Ascending aorta (tissue), 2 donors: ENCODE measurements around the gene PHAX. TPM values are rescaled to one million over a fixed set of nuclear protein-coding genes. Genes with fewer than 3 reads are reported as not detected.
A peak's percentile ranks its signal among the peaks of the same experiment; 100 is the strongest.

Source experiments
- DNase-seq, 2 donors: peaks; one replicate each; pipeline ENCODE4 v3.0.0-alpha.2; 2019; ENCODE audit warnings: low spot score in 2 of 2
- H3K27ac ChIP-seq, 2 donors: fragments of 200-600 bp; sonication (generic); one replicate each; pipeline ENCODE4 v1.5.1; 2016 to 2017; ENCODE audit warnings: mild to moderate bottlenecking in 1 of 2
- H3K27me3 ChIP-seq: fragments of 200-600 bp; sonication (generic); one replicate; pipeline ENCODE4 v1.5.1; 2017
- H3K36me3 ChIP-seq, 2 donors: fragments of 200-600 bp; sonication (generic); one replicate each; pipeline ENCODE4 v1.5.1; 2016
- H3K4me1 ChIP-seq, 2 donors: fragments of 200-600 bp; sonication (generic); one replicate each; pipeline ENCODE4 v1.5.1; 2016 to 2017; ENCODE audit warnings: mild to moderate bottlenecking in 1 of 2
- H3K4me3 ChIP-seq, 2 donors: fragments of 200-600 bp; sonication (generic); one replicate each; pipeline ENCODE4 v1.5.1; 2016 to 2017; ENCODE audit warnings: mild to moderate bottlenecking in 1 of 2
- H3K9me3 ChIP-seq, 2 donors: fragments of 200-600 bp; sonication (generic); one replicate each; pipeline ENCODE4 v1.5.1; 2016
- intact Hi-C: fragments of 100-400 bp; cut with DNase I; formaldehyde crosslinking; loops from one replicate; pipeline ENCODE4 v1.15.1; 2023
- total RNA-seq: library from RNA; depleted of rRNA; stranded (reverse); fragments of >200 nt; gene quantifications from one replicate; pipeline ENCODE4 v1.1.0, GENCODE V29; 2016
- TF ChIP-seq, protein P1 (sequence below), 3 experiments: fragments of 200-600 bp in 2 of 3; fragments of 450-650 bp in 1 of 3; sonication (generic) in 2 of 3; IDR thresholded peaks; one replicate each; pipeline ENCODE4 v1.5.1; 2016 to 2019; ENCODE audit warnings: antibody characterized with exemption in 3 of 3, mild to moderate bottlenecking in 1 of 3, moderate library complexity in 1 of 3

PHAX gene
- total RNA-seq, 1 donor from 2014 or later = 19.3 TPM

DNA sequence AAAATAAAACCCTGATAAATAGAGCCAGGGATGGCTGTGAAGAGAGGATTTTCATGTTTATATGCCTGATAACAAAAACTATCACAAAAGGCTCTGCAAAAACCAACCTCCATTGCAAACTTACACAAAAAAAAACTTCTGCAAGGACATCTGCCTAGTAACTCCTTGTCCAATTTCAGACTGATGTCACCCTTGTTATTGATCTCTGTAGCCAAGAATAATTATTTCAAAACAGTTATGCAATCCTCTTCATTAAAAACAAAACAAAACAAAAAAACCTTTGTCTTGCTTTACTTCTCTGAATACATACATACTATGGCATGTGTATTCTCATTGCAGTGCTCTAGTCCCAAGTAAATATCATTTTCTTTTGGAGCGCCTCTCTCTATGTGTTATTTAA, 49.7 kb downstream of the PHAX start:
- no peaks in the 10 kb centered on the region for H3K36me3 ChIP-seq
- H3K4me1 ChIP-seq = no peaks in the 10 kb centered on the region
- no peak overlapping the region for H3K27ac ChIP-seq
- H3K27me3 ChIP-seq = no peaks in the 10 kb centered on the region
- H3K9me3 ChIP-seq = peaks cover 0 to 5% of the 10 kb centered on the region in 2 donors
- intact Hi-C loops = loop anchor here (10.0 kb wide), 1 partner anchor 844 kb away; no protein-coding TSS in a partner anchor
- H3K4me3 ChIP-seq = no peak overlapping the region
- DNase-seq = no peak
- TF ChIP-seq, protein P1, sequence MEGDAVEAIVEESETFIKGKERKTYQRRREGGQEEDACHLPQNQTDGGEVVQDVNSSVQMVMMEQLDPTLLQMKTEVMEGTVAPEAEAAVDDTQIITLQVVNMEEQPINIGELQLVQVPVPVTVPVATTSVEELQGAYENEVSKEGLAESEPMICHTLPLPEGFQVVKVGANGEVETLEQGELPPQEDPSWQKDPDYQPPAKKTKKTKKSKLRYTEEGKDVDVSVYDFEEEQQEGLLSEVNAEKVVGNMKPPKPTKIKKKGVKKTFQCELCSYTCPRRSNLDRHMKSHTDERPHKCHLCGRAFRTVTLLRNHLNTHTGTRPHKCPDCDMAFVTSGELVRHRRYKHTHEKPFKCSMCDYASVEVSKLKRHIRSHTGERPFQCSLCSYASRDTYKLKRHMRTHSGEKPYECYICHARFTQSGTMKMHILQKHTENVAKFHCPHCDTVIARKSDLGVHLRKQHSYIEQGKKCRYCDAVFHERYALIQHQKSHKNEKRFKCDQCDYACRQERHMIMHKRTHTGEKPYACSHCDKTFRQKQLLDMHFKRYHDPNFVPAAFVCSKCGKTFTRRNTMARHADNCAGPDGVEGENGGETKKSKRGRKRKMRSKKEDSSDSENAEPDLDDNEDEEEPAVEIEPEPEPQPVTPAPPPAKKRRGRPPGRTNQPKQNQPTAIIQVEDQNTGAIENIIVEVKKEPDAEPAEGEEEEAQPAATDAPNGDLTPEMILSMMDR (IDR thresholded peaks at IDR 0.05) = no peak

DNA sequence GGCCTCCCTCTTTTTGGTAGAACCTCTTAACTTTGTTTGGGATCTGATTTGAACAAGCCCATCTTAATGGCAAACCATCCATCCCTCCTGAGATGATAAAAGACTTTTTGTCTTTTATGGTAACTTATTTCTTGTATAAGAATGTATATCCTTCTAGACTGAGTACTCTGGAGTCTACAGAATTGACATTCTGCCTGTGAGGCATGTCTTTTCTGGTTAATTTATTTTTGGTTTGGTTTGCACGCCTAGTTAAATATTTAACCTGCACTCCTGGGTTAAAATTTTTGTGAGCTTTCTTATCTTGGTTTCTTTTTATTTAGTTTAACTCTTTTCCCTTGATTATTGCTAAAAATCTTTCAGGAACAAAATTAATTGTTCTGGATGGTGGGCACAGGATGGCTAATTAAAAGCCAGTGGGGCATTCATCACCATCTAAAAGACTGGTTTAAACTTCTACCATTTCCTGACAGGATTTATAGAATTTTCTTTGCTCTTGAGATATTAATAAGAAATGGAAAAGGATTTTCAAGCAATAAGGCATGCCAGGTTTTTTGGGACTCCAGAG, 50.3 kb downstream of the PHAX start:
- TF ChIP-seq, protein P1 (IDR thresholded peaks at IDR 0.05) = no peak
- H3K27me3 ChIP-seq = no peaks in the 10 kb centered on the region
- no peaks in the 10 kb centered on the region for H3K36me3 ChIP-seq
- intact Hi-C loops = loop anchor here (10.0 kb wide), 1 partner anchor 844 kb away; no protein-coding TSS in a partner anchor
- DNase-seq = no peak
- H3K4me1 ChIP-seq = no peaks in the 10 kb centered on the region
- H3K9me3 ChIP-seq = no peaks in the 10 kb centered on the region
- H3K4me3 ChIP-seq = no peak overlapping the region
- H3K27ac ChIP-seq = no peak overlapping the region

DNA sequence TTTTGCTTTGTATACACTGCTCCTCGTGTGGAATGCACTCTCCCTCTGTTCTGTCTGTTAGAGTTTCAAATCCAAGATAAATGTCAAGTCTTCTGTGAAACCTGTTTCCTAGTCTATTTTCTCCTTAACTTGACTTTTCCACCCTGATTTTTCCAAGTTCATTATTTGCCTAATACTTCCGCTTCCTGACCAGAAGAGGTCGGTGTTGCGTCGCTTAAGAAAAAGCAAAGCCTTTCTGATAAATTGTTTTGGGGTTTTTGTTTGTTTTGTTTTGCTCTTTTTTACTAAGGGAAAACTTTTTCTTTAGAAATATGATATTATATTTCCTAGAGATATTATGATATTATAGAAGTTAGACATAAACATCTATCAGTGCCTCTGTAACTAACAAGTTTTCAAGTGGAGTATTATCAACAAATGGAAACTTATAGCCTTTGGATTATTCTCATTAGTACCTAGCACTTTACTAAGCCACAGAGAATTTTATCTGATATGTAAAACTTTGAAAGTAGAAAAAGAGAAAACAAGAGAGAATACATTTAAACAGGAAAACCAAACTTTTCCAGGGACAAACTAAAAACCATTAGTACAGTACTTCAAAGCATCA, 55.8 kb downstream of the PHAX start:
- TF ChIP-seq, protein P1 (IDR thresholded peaks at IDR 0.05) = peak; percentile 45 to 70 (median 64)
- intact Hi-C loops = loop anchor here (10.0 kb wide), 1 partner anchor 838 kb away; no protein-coding TSS in a partner anchor
- Histone ChIP-seq H3K9me3 (no peaks in the 10 kb centered on the region), H3K27me3 (no peaks in the 10 kb centered on the region), H3K4me1 (no peaks in the 10 kb centered on the region), H3K27ac (no peak overlapping the region), H3K36me3 (no peaks in the 10 kb centered on the region), H3K4me3 (no peak overlapping the region)
- DNase-seq = no peak

DNA sequence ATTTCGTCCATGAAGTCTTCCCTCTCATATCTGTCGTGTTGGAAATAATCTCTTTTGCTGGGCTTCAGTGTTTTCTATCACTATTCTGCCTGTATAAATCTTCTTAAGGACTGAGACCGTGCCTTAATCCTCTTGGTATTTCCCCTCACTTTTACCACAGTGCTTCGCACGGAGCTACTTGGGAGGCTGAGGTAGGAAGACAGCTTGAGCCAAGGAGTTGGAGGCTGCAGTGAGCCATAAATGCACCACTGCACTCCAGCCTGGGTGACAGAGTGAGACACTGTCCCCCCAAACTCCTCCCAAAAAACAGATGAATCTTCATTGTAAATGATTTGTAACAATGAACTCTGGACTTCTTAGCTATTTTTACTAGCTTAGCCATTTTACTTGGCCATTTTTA, 57.8 kb downstream of the PHAX start:
- Histone ChIP-seq H3K4me1 (no peaks in the 10 kb centered on the region), H3K36me3 (no peaks in the 10 kb centered on the region), H3K4me3 (no peak overlapping the region), H3K9me3 (no peaks in the 10 kb centered on the region), H3K27ac (no peak overlapping the region), H3K27me3 (no peaks in the 10 kb centered on the region)
- intact Hi-C loops = loop anchor here (10.0 kb wide), 1 partner anchor 836 kb away; no protein-coding TSS in a partner anchor
- TF ChIP-seq, protein P1 (IDR thresholded peaks at IDR 0.05) = no peak
- no peak for DNase-seq

DNA sequence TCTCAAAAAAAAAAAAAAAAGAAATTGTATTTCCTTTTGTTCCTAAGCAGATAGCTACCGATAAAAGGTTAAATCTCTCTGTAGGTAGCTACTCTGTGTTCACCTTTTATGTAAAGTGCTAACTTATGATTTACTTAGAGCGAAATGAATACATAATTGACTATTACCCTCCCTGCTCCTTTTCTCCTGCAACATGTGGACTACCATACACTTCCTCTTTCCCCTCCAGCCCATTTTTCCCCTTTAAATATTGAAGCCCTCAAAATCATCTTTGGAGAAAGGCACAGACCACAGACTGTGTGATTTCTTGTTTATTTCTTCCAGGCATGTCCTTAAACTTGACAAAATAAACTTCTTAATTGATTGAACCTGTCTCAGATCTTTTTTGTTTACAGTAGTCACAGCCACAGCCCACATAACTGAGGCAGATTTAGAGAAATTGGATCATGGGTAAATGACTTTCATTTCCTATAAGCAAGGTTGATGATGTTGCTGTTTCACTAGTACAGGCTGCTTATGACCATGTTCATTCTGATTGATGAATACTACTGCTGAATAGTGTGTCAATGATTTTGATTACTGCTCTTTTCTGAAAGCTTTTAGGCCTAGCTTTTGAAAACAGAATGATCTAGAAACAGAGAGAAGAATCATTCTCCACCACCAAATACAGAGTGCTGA, 59.2 kb downstream of the PHAX start:
- Histone ChIP-seq H3K9me3 (no peaks in the 10 kb centered on the region), H3K27me3 (no peaks in the 10 kb centered on the region), H3K27ac (no peak overlapping the region), H3K36me3 (no peaks in the 10 kb centered on the region), H3K4me3 (no peak overlapping the region), H3K4me1 (no peaks in the 10 kb centered on the region)
- intact Hi-C loops = loop anchor here (10.0 kb wide), 1 partner anchor 835 kb away; no protein-coding TSS in a partner anchor
- TF ChIP-seq, protein P1 (IDR thresholded peaks at IDR 0.05) = no peak
- no peak for DNase-seq
